HG02885 (cell line): ENCODE results near the gene VPS33A.

ENCODE experiments used
- ATAC-seq: cut with Tn5 transposase; IDR thresholded peaks from one replicate; pipeline ENCODE4 v1.9.1; 2021; ENCODE audit warnings: mild to moderate bottlenecking; ENCODE audit not compliant: unreplicated experiment, poor library complexity

VPS33A gene

DNA sequence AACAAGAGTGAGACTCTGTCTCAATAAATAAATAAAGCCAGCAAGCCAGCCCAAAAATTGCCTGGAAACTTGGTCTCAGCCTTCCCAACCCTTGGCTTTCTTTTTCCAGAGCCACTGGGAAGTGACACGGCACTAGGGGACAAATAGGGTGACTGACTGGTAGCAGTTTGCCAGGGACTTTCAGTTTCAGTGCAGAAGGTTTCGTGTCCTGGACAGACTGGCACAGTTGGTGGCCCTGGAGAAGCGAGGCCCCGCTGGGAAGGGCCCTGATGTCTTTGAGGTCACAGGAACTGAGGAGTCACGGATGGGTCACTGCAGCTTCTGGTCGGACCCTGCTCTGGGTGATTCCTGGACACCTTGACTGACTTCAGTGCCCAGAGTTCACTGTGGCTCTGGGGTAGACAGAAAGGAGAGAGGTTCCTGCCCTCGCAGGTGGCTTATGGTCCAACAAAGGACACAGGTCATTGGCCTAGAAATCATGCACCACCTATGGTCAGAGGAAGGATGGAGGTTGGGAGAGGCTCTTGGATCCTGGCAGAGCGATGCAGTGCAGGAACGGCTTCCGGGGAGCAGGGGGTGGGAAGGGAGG lies 80.7 kb downstream of the VPS33A start:
- ATAC-seq: no peak

DNA sequence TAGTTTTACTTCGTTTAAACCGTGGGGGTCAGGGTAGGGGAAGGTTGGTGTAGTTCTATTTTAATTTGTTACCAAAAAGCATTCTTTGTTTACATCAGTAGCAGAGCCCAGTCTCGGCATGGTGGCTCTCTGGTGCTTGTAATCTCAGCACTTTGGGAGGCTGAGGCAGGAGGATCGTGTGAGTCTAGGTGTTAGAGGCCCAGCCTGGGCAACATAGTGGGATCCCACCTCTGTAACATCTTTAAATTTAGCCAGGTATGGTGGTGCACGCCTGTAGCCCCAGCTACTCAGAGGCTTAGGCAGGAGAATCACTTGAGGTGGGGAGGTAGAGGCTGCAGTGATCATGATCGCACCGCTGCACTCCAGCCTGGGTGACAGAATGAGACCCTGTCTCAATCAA lies 81.2 kb downstream of the VPS33A start:
- no peak for ATAC-seq

DNA sequence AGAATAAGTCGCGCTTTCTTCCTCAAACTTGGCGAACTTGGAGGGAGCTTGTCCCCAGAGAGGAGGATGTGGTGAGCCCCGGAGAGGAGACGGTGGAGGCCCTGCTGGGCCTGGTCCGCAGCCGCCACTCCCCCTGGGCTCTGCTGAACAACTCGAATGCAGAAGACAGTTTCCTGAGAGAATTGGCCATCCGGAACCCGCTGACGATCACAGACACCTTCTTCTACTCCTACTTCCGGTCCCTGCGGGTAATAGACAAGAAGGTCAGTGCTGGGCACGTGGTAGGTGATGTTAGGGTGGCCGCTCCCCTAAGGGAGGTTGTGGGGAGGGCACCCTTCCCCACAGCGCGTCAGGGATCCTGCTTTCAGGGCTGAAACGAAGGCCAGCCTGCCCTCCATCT lies 81.8 kb downstream of the VPS33A start:
- ATAC-seq: no peak

DNA sequence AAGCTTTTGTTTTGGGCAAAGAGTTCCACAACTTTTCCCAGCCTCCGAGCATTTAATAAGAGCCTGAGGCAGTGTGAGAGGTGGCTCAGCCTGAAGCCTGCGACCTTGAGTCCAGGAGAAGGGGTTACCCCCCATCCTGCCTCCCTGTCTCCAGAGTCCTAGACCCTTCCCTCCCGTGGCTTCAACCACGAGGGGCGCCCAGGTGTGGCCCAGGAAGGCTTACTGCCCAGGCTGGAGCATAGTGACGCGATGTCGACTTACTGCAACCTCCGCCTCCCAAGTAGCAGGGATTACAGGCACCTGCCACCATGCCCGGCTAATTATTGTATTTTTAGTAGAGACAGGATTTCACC lies 82.7 kb downstream of the VPS33A start:
- no peak for ATAC-seq

- no peak for ATAC-seq
Measured at GRCh38 chr12:122182887-122183587, 83.3 kb downstream of the VPS33A start, which contains the start of gene LRRC43. Gene LRRC43 (plus strand): TSS chr12:122183123. CDS start chr12:122183145, 22 bp downstream.
